A549 (cell line): ENCODE results near the gene CAMSAP1. TPM values are rescaled to one million over a fixed set of nuclear protein-coding genes. Genes with fewer than 3 reads are reported as not detected.

ENCODE experiments used
- ATAC-seq, 2 experiments: fragments of 200-7000 bp in 1 of 2; fragments of >200 bp in 1 of 2; cut with Nextera tagmentation in 1 of 2; cut with Tn5 transposase in 1 of 2; 3 replicates each; pipeline versions ENCODE4 v1.8.0 to v1.9.1; 2018 to 2020; ENCODE audit warnings: mild to moderate bottlenecking in 1 of 2, moderate library complexity in 1 of 2
- CTCF ChIA-PET: fragments of 300-600 bp; sonication (Branson Sonifier 250); formaldehyde crosslinking; extraction: SDS; loops from one replicate; lab custom pipeline; 2021; ENCODE audit warnings: antibody characterized with exemption, inconsistent platforms; lab: Yijun Ruan, JAX
- POLR2A ChIA-PET: fragments of 350-600 bp; formaldehyde crosslinking; extraction: SDS; loops from one replicate; lab custom pipeline; 2021; ENCODE audit warnings: antibody characterized with exemption, inconsistent platforms; lab: Yijun Ruan, JAX
- DNase-seq, 2 experiments: peaks; one replicate each; pipeline versions ENCODE4 v3.0.0 to v3.0.0-alpha.2; 2011 to 2016; ENCODE audit warnings: low read depth in 1 of 2, low spot score in 1 of 2
- FAIRE-seq: peaks from 2 replicates; lab custom pipeline; 2011; peaks lifted over from hg19 to GRCh38; lab: Jason Lieb, UNC
- H3K27ac ChIP-seq, 2 experiments: fragments of >200 bp; sonication (Bioruptor Twin); formaldehyde crosslinking; 3 replicates each; pipeline ENCODE4 v1.5.1; 2016 to 2017
- H3K4me1 ChIP-seq: fragments of >200 bp; sonication (Bioruptor Twin); formaldehyde crosslinking; 3 replicates; pipeline ENCODE4 v1.6.1; 2016
- H3K4me2 ChIP-seq: fragments of >200 bp; sonication (Bioruptor Twin); formaldehyde crosslinking; 3 replicates; pipeline ENCODE4 v1.6.1; 2016
- H3K4me3 ChIP-seq: fragments of >200 bp; sonication (Bioruptor Twin); formaldehyde crosslinking; 3 replicates; pipeline ENCODE4 v1.5.1; 2016
- H3K9me3 ChIP-seq: fragments of >200 bp; sonication (Bioruptor Twin); formaldehyde crosslinking; 3 replicates; pipeline ENCODE4 v1.6.1; 2016
- ATOH8 ChIP-seq: fragments of 250-450 bp; sonication (Bioruptor Pico); IDR thresholded peaks from 2 replicates; pipeline ENCODE4 v1.5.0; 2020; ENCODE audit warnings: low read depth, mild to moderate bottlenecking, moderate library complexity
- BHLHE40 ChIP-seq: IDR thresholded peaks from 2 replicates; pipeline ENCODE4 v1.6.1; 2012; ENCODE audit warnings: low read depth, low read length, inconsistent platforms
- CBX8 ChIP-seq: fragments of 200-600 bp; sonication (generic); IDR thresholded peaks from 2 replicates; pipeline ENCODE4 v1.6.1; 2016
- CTCF ChIP-seq: fragments of >200 bp; sonication (Bioruptor Twin); formaldehyde crosslinking; IDR thresholded peaks from 3 replicates; pipeline ENCODE4 v1.5.1; 2016
- GATA3 ChIP-seq: IDR thresholded peaks from 2 replicates; pipeline ENCODE4 v1.6.1; 2012; ENCODE audit warnings: borderline replicate concordance
- JUNB ChIP-seq: fragments of >200 bp; sonication (Bioruptor Twin); formaldehyde crosslinking; IDR thresholded peaks from 2 replicates; pipeline ENCODE4 v1.6.1; 2016
- KDM1A ChIP-seq: fragments of 200-600 bp; sonication (generic); IDR thresholded peaks from 2 replicates; pipeline ENCODE4 v1.6.1; 2016; ENCODE audit warnings: low read depth, mild to moderate bottlenecking
- KDM5A ChIP-seq: fragments of 200-600 bp; sonication (generic); IDR thresholded peaks from 2 replicates; pipeline ENCODE4 v1.6.1; 2016; ENCODE audit warnings: antibody characterized with exemption, mild to moderate bottlenecking
- MYC ChIP-seq: IDR thresholded peaks from 2 replicates; pipeline ENCODE4 v1.6.1; 2012; ENCODE audit warnings: mild to moderate bottlenecking, inconsistent platforms, low read length, improper control_type of control experiment, borderline replicate concordance
- NR3C1 ChIP-seq: fragments of >200 bp; sonication (Bioruptor Twin); formaldehyde crosslinking; IDR thresholded peaks from 3 replicates; pipeline ENCODE4 v1.6.1; 2017
- PBX3 ChIP-seq: IDR thresholded peaks from 2 replicates; pipeline ENCODE4 v1.6.1; 2012
- PHF8 ChIP-seq: fragments of 200-600 bp; sonication (generic); IDR thresholded peaks from 2 replicates; pipeline ENCODE4 v1.6.1; 2016; ENCODE audit warnings: low read depth, mild to moderate bottlenecking, antibody characterized with exemption, moderate library complexity, borderline replicate concordance
- RAD21 ChIP-seq, 2 experiments: fragments of >200 bp in 1 of 2; sonication (Bioruptor Twin) in 1 of 2; formaldehyde crosslinking in 1 of 2; IDR thresholded peaks in 1 of 2; conservative IDR thresholded peaks in 1 of 2; 2 replicates in 1 of 2; 3 replicates in 1 of 2; pipeline ENCODE4 v1.6.1; 2012 to 2018; ENCODE audit warnings: inconsistent platforms in 1 of 2
- RCOR1 ChIP-seq: fragments of 150-350 bp; IDR thresholded peaks from 2 replicates; pipeline ENCODE4 v1.6.1; 2014; ENCODE audit warnings: antibody characterized with exemption, low read length, low read depth
- REST ChIP-seq: fragments of 200-600 bp; sonication (generic); IDR thresholded peaks from 2 replicates; pipeline ENCODE4 v1.6.1; 2016; ENCODE audit warnings: antibody characterized with exemption, mild to moderate bottlenecking, moderate library complexity
- RNF2 ChIP-seq: fragments of 200-600 bp; sonication (generic); IDR thresholded peaks from 2 replicates; pipeline ENCODE4 v1.6.1; 2016; ENCODE audit warnings: low read depth, mild to moderate bottlenecking, antibody characterized with exemption, moderate library complexity, borderline replicate concordance
- USF2 ChIP-seq: fragments of 450-650 bp; IDR thresholded peaks from 2 replicates; pipeline ENCODE4 v1.6.1; 2014; ENCODE audit warnings: antibody characterized with exemption
- ZNF302 ChIP-seq: fragments of 250-450 bp; sonication (Bioruptor Pico); IDR thresholded peaks from 2 replicates; pipeline ENCODE4 v1.9.0; 2021; ENCODE audit warnings: inconsistent platforms, mild to moderate bottlenecking, moderate library complexity
- WGBS: methylation state at CpG from one replicate; pipeline ENCODE4 v1.1.6; 2017; ENCODE audit errors: missing lambda C conversion rate; 5-methylcytosine and 5-hydroxymethylcytosine counted together
- polyA plus RNA-seq, 4 experiments: library from polyadenylated mRNA; depleted of rRNA in 3 of 4; stranded (reverse); fragments of >200 nt; fragmentation: RNase III in 1 of 4; extraction: RNeasy Plus Mini Kit Qiagen cat#74134 plus additional on column Dnase treatment in 1 of 4; gene quantifications; 2 replicates in 3 of 4; 3 replicates in 1 of 4; pipeline ENCODE4 v1.2.3, GENCODE V29; 2011 to 2017

The CAMSAP1 gene
- polyA plus RNA-seq, 2 of the 4 experiments (the other 2 are of a cell fraction): 8.6 to 15.0 TPM

- no peak for TF ChIP-seq REST
- TF ChIP-seq KDM5A: no peak
- TF ChIP-seq, all 56 proteins: peak for 0
Measured at GRCh38 chr9:135816651-135816970, 90.7 kb downstream of the CAMSAP1 start (continued).

GRCh38 chr9:135815830-135816650 lies 91.3 kb downstream of the CAMSAP1 start:
- DNase-seq (no peak), FAIRE-seq (no peak), ATAC-seq (no peak)
- Histone ChIP-seq H3K27ac (no peak overlapping the region), H3K4me1 (no peaks in the 10 kb centered on the region), H3K9me3 (no peaks in the 10 kb centered on the region), H3K4me2 (no peak overlapping the region), H3K4me3 (no peak overlapping the region)
- CTCF ChIA-PET: interaction anchor here (0.7 kb wide), 1 partner anchor 19 kb away, joined by 3 read pairs; no protein-coding TSS in a partner anchor
- POLR2A ChIA-PET: no interaction called here
- 91% methylated on average over 23 of the region's 28 CpGs for WGBS
- TF ChIP-seq USF2 (no peak), PHF8 (no peak), PBX3 (no peak), MYC (no peak), RNF2 (no peak), NR3C1 (no peak), BHLHE40 (no peak), ZNF302 (CRISPR knock-in tag) (no peak), CBX8 (no peak), KDM1A (no peak), RCOR1 (no peak), JUNB (no peak), ATOH8 (no peak)

GRCh38 chr9:135815413-135815812 lies 91.9 kb downstream of the CAMSAP1 start:
- CTCF ChIA-PET: no interaction called here
- WGBS: 89% methylated on average over 4 of the region's 4 CpGs
- Histone ChIP-seq H3K27ac (no peak overlapping the region), H3K4me2 (no peak overlapping the region), H3K4me3 (no peak overlapping the region), H3K4me1 (no peaks in the 10 kb centered on the region), H3K9me3 (no peaks in the 10 kb centered on the region)
- DNase-seq (no peak), FAIRE-seq (no peak), ATAC-seq (no peak)
- POLR2A ChIA-PET: no interaction called here
- TF ChIP-seq RCOR1 (no peak), MYC (no peak), JUNB (no peak), CTCF (no peak), PBX3 (no peak), RAD21 (conservative IDR thresholded peaks at IDR 0.05 in 1 of 2, IDR thresholded peaks at IDR 0.05 in 1 of 2) (no peak), GATA3 (no peak)
